ENCODE measurements around the gene PSMD5. TPM values are rescaled to one million over a fixed set of nuclear protein-coding genes. Genes with fewer than 3 reads are reported as not detected.

The PSMD5 gene
- total RNA-seq, 1 donor from 2014 or later, result 43.6 TPM

DNA sequence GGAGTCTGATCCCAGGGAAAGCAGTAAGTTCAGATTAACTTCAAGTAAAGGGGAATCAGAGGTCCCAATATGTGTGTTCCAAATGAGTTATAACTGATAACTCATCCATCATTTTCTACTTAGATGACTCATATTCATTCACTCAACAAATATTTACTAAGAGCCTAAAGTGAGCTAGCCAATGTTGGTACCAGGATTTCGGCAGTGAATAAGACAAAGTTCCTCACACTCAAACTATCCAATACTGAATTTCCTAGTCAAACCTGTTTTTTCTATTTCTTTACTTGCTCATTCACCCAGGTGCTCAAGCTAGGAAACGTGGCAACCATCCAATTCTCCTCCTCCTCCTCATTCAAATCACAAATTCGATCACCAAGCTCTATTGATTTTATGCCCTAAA lies 75.3 kb downstream of the PSMD5 start:
- Mint-ChIP-seq H3K4me3 (no peak overlapping the region), H3K36me3 (peaks cover 14% of the 10 kb centered on the region)
- TF ChIP-seq CTCF (conservative IDR thresholded peaks at IDR 0.05), result no peak

More for the DNA sequence above, 75.3 kb downstream of the PSMD5 start:
- no peak overlapping the region for H3K27ac Mint-ChIP-seq
- H3K4me1 Mint-ChIP-seq (ENCODE audit: unreplicated experiment), result no peaks in the 10 kb centered on the region
- DNase-seq (ENCODE audit: extremely low spot score, unreplicated experiment), result no peak
- H3K27me3 Mint-ChIP-seq, result no peaks in the 10 kb centered on the region
- H3K9me3 Mint-ChIP-seq, result no peaks in the 10 kb centered on the region

Other genes starting within 250 kb of the PSMD5 start
- gene MEGF9, start 128.5 kb downstream of the PSMD5 start, total RNA-seq (ENCODE audit: low replicate concordance), result 14.7 and 17.4 TPM in 2 replicates
- gene FBXW2, start 49.5 kb downstream of the PSMD5 start, total RNA-seq (ENCODE audit: low replicate concordance), result 67.7 and 68.2 TPM in 2 replicates
- 31.0 and 39.6 TPM in 2 replicates for gene PHF19, start 34.3 kb upstream of the PSMD5 start, total RNA-seq (ENCODE audit: low replicate concordance)
- gene TRAF1, start 83.9 kb upstream of the PSMD5 start, total RNA-seq (ENCODE audit: low replicate concordance), result 1.9 and 3.1 TPM in 2 replicates
- gene C5, start 207.4 kb upstream of the PSMD5 start, total RNA-seq (ENCODE audit: low replicate concordance), result 4.9 and 10.0 TPM in 2 replicates
- gene CNTRL, start 232.0 kb upstream of the PSMD5 start, total RNA-seq (ENCODE audit: low replicate concordance), result 10.4 and 20.9 TPM in 2 replicates